ENCODE results near the gene CEP20. TPM values are rescaled to one million over a fixed set of nuclear protein-coding genes. Genes with fewer than 3 reads are reported as not detected.

CEP20 gene
- total RNA-seq, 4 donors from 2014 or later, result 39.7 to 43.3 (median 40.7) TPM

- no peak for TF ChIP-seq POLR2A (IDR thresholded peaks at IDR 0.05)
- TF ChIP-seq CTCF (IDR thresholded peaks at IDR 0.05), result no peak
- 90 to 95% methylated on average over 5 of the region's 5 CpGs for WGBS, 2 donors
- H3K4me3 ChIP-seq (ENCODE audit: low read depth, poor library complexity, severe bottlenecking), result no peak overlapping the region
- intact Hi-C loops (cut with DNase I; ENCODE audit: low total_unique reads), result no loop called here
- peak in 1 of 2 donors; percentile 25 for DNase-seq (ENCODE audit: low spot score in 2 of 2)
Measured at GRCh38 chr16:15885560-15886001, 2.8 kb downstream of the CEP20 start.

- H3K4me3 ChIP-seq (ENCODE audit: low read depth, poor library complexity, severe bottlenecking), result no peak overlapping the region
- WGBS, 2 donors, result 94 to 100% methylated on average over 3 of the region's 3 CpGs
- TF ChIP-seq CTCF (IDR thresholded peaks at IDR 0.05) (no peak), POLR2A (IDR thresholded peaks at IDR 0.05) (no peak)
- DNase-seq (ENCODE audit: low spot score in 2 of 2), result no peak
- intact Hi-C loops (cut with DNase I; ENCODE audit: low total_unique reads), result no loop called here
Measured at GRCh38 chr16:15882563-15882962, 5.8 kb downstream of the CEP20 start.

- intact Hi-C loops (cut with DNase I; ENCODE audit: low total_unique reads), result no loop called here
- no peak for TF ChIP-seq CTCF (IDR thresholded peaks at IDR 0.05)
- no peak for TF ChIP-seq POLR2A (IDR thresholded peaks at IDR 0.05)
- WGBS, 2 donors, result 88 to 92% methylated on average over 13 of the region's 13 CpGs
- no peak overlapping the region for H3K4me3 ChIP-seq (ENCODE audit: low read depth, poor library complexity, severe bottlenecking)
- no peak for DNase-seq (ENCODE audit: low spot score in 2 of 2)
Measured at GRCh38 chr16:15881794-15882379, 6.5 kb downstream of the CEP20 start.

- no peak for TF ChIP-seq POLR2A (IDR thresholded peaks at IDR 0.05)
- no peak for TF ChIP-seq CTCF (IDR thresholded peaks at IDR 0.05)
- H3K4me3 ChIP-seq (ENCODE audit: low read depth, poor library complexity, severe bottlenecking), result no peak overlapping the region
- DNase-seq (ENCODE audit: low spot score in 2 of 2), result no peak
- intact Hi-C loops (cut with DNase I; ENCODE audit: low total_unique reads), result no loop called here
- WGBS, 2 donors, result 81 to 83% methylated on average over 5 of the region's 5 CpGs
Measured at GRCh38 chr16:15880434-15881308, 7.7 kb downstream of the CEP20 start.

GRCh38 chr16:15879255-15879811, 9.1 kb downstream of the CEP20 start:
- WGBS, 2 donors, result 86 to 87% methylated on average over 2 of the region's 2 CpGs
- TF ChIP-seq CTCF (IDR thresholded peaks at IDR 0.05) (no peak), POLR2A (IDR thresholded peaks at IDR 0.05) (no peak)
- intact Hi-C loops (cut with DNase I; ENCODE audit: low total_unique reads), result loop anchor here (10.0 kb wide), 1 partner anchor 245 kb away; no protein-coding TSS in a partner anchor
- DNase-seq (ENCODE audit: low spot score in 2 of 2), result no peak
- H3K4me3 ChIP-seq (ENCODE audit: low read depth, poor library complexity, severe bottlenecking), result no peak overlapping the region

All from lower leg skin (tissue), 4 donors.